Subcutaneous abdominal adipose tissue (tissue), 5 donors: ENCODE measurements around the gene KLF16.

Experiments used
- H3K27ac ChIP-seq: one replicate; pipeline ENCODE4 v1.7.0; 2013; ENCODE audit warnings: low read depth, mild to moderate bottlenecking, inconsistent platforms, low read length, moderate library complexity
- H3K27me3 ChIP-seq, 5 donors: one replicate each; pipeline ENCODE4 v1.7.0; 2013; ENCODE audit warnings: low read length in 5 of 5, inconsistent platforms in 1 of 5; ENCODE audit not compliant: control insufficient read depth in 5 of 5, insufficient read depth in 4 of 5
- H3K36me3 ChIP-seq, 5 donors: one replicate each; pipeline ENCODE4 v1.7.0; 2013; ENCODE audit warnings: low read length in 5 of 5; ENCODE audit not compliant: control insufficient read depth in 5 of 5, insufficient read depth in 5 of 5
- H3K4me1 ChIP-seq, 5 donors: one replicate each; pipeline ENCODE4 v1.7.0; 2013; ENCODE audit warnings: low read length in 5 of 5, mild to moderate bottlenecking in 3 of 5, moderate library complexity in 1 of 5; ENCODE audit not compliant: control insufficient read depth in 5 of 5, insufficient read depth in 5 of 5
- H3K4me3 ChIP-seq, 5 donors: one replicate each; pipeline ENCODE4 v1.7.0; 2013; ENCODE audit warnings: low read length in 5 of 5, low read depth in 1 of 5
- H3K9ac ChIP-seq, 5 donors: one replicate each; pipeline ENCODE4 v1.7.0; 2013; ENCODE audit warnings: low read length in 5 of 5, mild to moderate bottlenecking in 4 of 5, moderate library complexity in 3 of 5
- H3K9me3 ChIP-seq, 5 donors: one replicate each; pipeline ENCODE4 v1.7.0; 2013; ENCODE audit warnings: low read length in 5 of 5; ENCODE audit not compliant: control insufficient read depth in 5 of 5
- donor health status: healthy.
- donor health status: healthy.
- donor health status: healthy.
- donor health status: healthy.
- donor health status: healthy.

The KLF16 gene

DNA sequence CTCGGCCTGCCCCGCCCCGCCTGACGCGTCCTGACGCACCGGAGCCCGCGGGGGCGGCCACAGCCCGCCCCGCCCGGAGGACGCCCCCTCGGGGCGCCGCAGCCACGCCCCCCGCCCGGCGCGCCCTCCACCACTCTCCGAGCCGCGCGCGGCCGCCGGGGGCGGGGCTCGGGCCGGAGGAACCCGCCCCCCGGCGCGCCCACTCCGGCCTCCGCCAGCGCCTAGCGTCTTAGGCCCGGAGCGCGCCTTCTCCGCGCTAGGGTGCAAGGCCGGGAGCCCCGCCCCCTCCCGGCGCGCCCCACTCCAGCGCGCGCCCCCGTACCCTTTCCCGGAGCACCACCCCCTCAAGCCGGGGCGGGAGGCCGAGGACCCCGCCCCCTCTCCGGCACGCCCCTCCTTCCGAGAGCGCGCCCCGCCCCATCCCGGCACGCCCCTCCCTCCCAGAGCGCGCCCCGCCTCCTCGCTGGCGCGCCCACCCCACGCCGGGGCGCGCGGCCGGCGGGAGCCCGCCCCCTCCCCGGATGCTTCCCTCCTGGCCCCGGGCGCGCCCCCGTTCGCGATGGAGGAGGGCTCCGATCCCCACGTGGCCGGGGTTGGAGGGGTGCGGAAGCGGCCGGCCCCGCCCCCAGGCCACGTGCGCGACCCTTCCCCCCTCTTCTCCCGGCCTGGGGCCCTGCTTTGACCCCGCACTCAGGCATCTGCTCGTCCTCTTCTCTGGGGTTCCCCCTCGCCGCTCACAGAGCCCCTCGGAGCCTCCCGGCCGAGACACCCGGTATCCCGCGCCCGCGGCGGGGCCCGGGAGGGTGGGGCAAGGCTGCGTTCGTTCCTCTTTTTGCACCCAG lies 480 bp upstream of the KLF16 start:
- Histone ChIP-seq H3K4me3 (peak overlapping the region in 4 of 5 donors; percentile 63 to 76 (median 68)), H3K36me3 (no peaks in the 10 kb centered on the region), H3K9ac (peak overlapping the region in 4 of 5 donors; percentile 72 to 88 (median 80)), H3K4me1 (peaks cover 0 to 50% (median 39%) of the 10 kb centered on the region in 5 donors), H3K9me3 (no peaks in the 10 kb centered on the region), H3K27ac (peak overlapping the region; percentile 72), H3K27me3 (peaks cover 0 to 10% (median 3%) of the 10 kb centered on the region in 5 donors)

DNA sequence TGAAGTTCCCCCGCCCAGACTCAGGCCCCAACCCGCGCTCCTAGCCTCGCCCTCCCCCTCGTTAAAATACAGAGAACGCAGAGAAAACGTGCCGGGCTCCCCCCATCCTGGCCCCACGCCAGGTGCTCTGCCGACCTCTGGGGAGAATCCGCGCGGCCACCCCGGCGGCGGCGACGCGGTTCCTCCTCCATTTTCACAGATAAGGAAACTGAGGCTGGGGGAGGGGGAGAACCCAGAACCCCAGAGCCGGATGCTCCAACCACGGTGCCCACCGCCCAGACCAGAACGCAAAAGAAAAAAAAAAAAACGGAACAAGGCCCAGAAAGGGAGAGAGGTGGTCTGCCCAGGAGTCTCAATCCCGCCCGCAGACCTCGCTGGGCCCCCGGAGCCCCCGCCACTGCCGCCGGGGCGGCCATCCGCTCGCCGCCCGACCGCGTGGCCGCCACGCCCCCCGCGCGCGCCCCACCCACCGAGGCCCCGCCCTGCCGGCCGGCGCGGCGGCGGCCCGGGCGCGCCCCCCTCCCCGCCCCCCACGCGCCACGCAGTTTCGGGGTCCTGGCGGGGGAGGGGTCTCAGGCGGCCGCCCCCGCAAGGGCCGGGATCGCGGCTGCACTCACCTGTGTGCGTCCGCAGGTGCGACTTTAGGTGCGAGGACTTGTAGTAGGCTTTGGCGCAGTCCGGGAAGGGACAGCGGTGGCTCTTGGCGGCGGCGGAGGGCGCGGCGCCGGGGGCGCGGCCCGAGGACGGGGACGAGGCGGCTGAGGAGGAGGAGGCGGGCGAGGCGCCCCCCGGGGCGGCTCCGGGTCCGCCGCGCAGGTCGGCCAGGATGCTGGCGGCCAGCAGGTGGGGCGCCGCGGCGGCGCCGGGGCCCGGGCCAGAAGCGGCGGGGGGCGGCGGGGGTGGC lies 703 bp downstream of the KLF16 start:
- H3K36me3 ChIP-seq = no peaks in the 10 kb centered on the region
- peak overlapping the region in 4 of 5 donors; percentile 62 to 75 (median 70) for H3K4me3 ChIP-seq
- no peaks in the 10 kb centered on the region for H3K9me3 ChIP-seq
- H3K27ac ChIP-seq = no peak overlapping the region
- H3K27me3 ChIP-seq = peaks cover 0 to 10% (median 3%) of the 10 kb centered on the region in 5 donors
- peaks cover 0 to 61% (median 49%) of the 10 kb centered on the region in 5 donors for H3K4me1 ChIP-seq
- peak overlapping the region in 4 of 5 donors; percentile 51 to 66 (median 58) for H3K9ac ChIP-seq

DNA sequence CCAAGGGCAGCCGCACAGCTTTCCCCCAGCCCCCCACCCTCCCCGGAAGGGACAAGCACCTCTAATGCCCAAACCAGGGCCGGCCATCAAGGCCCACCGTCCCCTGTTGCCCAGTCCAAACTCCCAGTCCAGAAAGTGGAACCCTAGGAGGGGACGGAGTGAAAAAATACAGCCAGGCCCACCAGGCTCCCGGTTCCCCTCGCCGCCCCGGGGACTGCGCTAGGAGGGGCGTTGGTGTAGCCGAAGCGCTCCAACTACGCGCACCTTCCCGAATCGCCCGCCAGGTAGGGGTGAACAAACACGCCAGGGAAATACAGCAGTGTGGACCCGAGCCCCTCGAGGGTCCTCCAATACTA lies 1.3 kb downstream of the KLF16 start:
- Histone ChIP-seq H3K9me3 (no peaks in the 10 kb centered on the region), H3K9ac (peak overlapping the region in 3 of 5 donors; percentile 53 to 66 (median 64)), H3K27ac (no peak overlapping the region), H3K4me3 (peak overlapping the region in 4 of 5 donors; percentile 51 to 75 (median 62)), H3K27me3 (peaks cover 0 to 12% (median 3%) of the 10 kb centered on the region in 5 donors), H3K36me3 (no peaks in the 10 kb centered on the region), H3K4me1 (peaks cover 0 to 66% (median 54%) of the 10 kb centered on the region in 5 donors)

DNA sequence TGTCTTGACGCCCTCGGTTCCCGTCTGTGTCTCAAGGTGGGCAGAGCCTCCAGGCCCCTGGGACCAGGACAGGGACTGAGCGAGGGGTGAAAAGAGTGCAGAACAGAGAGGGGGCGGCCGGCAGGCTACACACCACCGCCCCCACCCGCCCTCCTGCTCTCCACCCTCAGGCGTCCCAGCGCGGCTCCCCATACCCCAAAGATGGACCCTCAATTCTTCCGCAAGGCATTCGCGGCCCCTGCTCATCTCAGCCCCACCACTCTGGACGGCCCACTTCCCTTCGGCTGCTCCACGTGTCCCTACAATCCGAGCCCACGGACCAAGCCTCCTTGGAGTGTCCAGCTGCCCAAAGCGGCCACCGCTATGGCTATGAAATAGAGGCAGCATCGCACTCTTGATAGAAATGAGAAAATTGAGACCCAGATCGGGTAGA lies 1.8 kb downstream of the KLF16 start:
- peak overlapping the region in 2 of 5 donors; percentile 53 to 64 for H3K9ac ChIP-seq
- H3K4me1 ChIP-seq = peaks cover 0 to 69% (median 56%) of the 10 kb centered on the region in 5 donors
- H3K27ac ChIP-seq = no peak overlapping the region

DNA sequence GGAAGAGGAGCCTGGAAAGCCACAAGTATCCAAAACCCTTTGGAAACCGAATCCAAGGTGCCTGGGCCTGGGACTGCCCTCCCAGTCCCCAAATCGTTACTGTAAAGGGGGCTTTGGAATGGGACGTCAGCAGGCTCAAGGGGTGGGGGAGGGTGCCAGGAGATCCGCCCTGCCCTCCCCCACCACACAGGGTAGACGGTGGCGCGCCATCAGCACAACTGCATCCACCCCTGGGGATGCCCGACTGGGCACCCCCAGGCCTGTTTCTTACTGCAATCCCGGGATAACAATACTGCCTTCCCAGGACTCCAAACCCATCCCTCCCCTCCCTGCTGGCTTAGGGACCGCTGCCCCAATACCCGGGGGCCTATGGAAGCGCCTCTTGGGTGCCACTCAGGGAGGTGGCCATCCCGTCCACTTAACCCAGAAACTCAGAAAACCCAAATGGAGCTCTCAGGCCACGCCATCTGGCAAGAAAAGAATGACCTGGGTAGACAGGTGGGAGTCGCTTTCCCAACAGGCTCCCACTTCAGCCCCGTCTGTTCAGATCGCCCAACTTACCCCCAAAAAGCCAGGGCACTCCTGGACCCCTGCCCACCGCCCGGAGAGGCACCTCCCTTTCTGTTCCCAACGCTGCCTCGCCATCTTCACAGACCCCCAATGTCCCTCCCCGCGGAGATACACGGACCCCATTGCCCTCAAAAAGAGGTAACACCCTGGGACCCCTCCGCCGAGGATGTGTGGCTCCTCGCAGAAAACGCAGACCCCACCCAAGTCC lies 2.4 kb downstream of the KLF16 start:
- Histone ChIP-seq H3K9ac (peak overlapping the region in 1 of 5 donors; percentile 64), H3K27ac (no peak overlapping the region), H3K9me3 (no peaks in the 10 kb centered on the region), H3K36me3 (no peaks in the 10 kb centered on the region), H3K27me3 (peaks cover 0 to 16% (median 5%) of the 10 kb centered on the region in 5 donors), H3K4me3 (peak overlapping the region in 3 of 5 donors; percentile 55 to 75 (median 68)), H3K4me1 (peaks cover 0 to 75% (median 62%) of the 10 kb centered on the region in 5 donors)

More for the DNA sequence above, 1.8 kb downstream of the KLF16 start:
- H3K4me3 ChIP-seq = peak overlapping the region in 4 of 5 donors; percentile 51 to 75 (median 62)
- no peaks in the 10 kb centered on the region for H3K9me3 ChIP-seq
- no peaks in the 10 kb centered on the region for H3K36me3 ChIP-seq
- H3K27me3 ChIP-seq = peaks cover 0 to 12% (median 3%) of the 10 kb centered on the region in 5 donors

DNA sequence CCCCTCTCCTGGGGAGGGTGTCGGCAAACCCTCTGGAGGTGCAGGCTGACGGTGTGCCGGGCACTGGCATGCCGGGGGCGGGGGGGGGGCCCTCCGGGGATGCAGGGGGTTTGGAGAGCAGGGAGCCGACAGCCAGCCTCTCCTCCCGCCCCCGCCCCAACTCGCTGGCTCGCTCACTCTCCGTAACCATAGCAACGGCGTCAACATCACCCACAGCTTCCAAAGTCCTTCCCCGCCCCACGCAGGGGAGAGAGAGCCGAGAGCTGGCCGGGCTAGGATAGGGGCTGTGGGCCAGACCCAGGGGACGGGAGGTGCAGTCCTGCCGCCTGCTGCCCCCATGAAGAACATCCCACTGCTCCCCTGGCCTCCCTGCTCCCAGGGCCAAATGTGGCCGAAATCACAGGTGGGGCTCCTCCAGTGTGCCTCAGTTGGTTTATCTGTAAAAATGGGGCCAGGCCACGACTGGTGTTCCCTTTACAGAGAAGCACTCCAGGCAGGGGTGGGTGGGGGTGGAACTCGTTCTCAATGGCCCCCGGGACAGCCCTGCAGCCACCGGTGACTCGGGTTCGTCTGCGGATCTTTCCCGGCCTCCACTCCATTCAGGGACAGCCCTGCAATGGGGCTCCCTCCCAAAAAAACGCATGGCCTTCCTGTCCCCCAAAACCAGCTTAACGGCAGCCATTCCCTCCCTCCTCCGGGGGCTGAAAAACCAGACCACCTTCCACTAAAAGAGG lies 3.2 kb downstream of the KLF16 start:
- H3K36me3 ChIP-seq = no peaks in the 10 kb centered on the region
- H3K9ac ChIP-seq = no peak overlapping the region
- no peaks in the 10 kb centered on the region for H3K9me3 ChIP-seq
- H3K4me3 ChIP-seq = peak overlapping the region in 1 of 5 donors; percentile 28
- peaks cover 0 to 18% (median 10%) of the 10 kb centered on the region in 5 donors for H3K27me3 ChIP-seq
- no peak overlapping the region for H3K27ac ChIP-seq
- peaks cover 0 to 80% (median 69%) of the 10 kb centered on the region in 5 donors for H3K4me1 ChIP-seq

DNA sequence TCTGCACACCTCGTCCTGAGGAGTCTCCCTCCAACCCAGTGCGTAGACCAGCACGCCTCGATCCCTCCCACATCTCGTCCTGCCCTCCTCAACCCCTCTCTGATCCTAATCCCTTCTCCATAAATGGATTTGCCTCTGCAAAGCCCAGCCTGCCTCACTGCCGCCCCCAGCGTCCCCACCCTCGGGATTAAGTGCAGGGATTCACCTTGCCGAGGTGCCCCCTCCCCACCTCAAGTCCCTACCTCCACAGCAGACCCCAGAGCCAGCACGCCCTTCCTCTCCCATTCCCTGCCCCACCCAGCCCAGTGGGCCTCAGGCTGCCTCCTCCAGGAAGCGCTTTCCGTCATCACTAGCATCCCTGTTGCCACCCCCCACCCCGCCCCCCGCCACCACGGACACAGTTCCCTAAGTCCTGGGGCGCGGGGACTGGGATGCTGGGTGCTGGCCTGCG lies 4.0 kb downstream of the KLF16 start:
- no peak overlapping the region for H3K4me3 ChIP-seq

DNA sequence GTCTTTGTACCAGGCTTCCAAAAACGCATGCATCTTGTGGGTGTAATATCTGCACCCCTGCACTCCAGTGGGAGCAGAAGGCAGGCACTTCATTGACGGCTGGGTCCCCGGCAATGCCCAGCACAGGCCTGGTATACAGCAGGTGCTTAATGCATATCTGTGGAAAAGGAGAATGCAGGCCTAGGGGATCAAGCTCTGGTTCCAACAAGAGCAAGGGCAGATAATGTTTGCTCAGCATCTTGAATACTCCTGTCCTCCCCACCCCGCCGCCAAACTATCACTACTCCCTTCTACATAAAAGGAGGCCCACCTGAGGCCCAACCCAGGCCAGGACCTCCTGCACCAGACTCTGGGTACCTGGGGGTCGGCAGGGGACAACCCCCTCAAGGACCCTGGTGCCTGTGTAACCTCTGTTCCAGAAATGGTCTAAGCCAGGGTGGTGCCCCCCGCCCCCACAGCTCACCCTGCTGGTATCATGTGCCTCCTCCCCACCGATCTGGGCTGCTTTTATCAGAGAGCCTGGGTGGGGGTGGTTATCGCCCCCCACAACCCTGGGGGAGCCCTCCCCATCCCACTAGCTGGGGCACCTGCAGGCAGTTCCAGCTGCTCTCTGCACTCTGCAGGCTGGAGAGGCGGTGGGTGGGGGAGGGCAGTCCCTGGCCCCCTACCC lies 4.8 kb downstream of the KLF16 start:
- H3K27ac ChIP-seq = no peak overlapping the region

More for the DNA sequence above, 4.0 kb downstream of the KLF16 start:
- Histone ChIP-seq H3K27ac (no peak overlapping the region), H3K4me1 (peaks cover 0 to 80% (median 72%) of the 10 kb centered on the region in 5 donors), H3K9ac (no peak overlapping the region), H3K36me3 (no peaks in the 10 kb centered on the region), H3K9me3 (no peaks in the 10 kb centered on the region), H3K27me3 (peaks cover 0 to 18% (median 10%) of the 10 kb centered on the region in 5 donors)

More for the DNA sequence above, 4.8 kb downstream of the KLF16 start:
- H3K27me3 ChIP-seq = peaks cover 0 to 18% (median 10%) of the 10 kb centered on the region in 5 donors
- H3K9ac ChIP-seq = no peak overlapping the region
- peak overlapping the region in 1 of 5 donors; percentile 68 for H3K4me3 ChIP-seq
- peaks cover 0 to 83% (median 77%) of the 10 kb centered on the region in 5 donors for H3K4me1 ChIP-seq
- no peaks in the 10 kb centered on the region for H3K9me3 ChIP-seq
- no peaks in the 10 kb centered on the region for H3K36me3 ChIP-seq
